Muscle layer of duodenum (tissue), 2 donors: Measurements from ENCODE around the gene IL10RA.
"Not testable (repeated sequence)": the region's sequence is repeated elsewhere in the genome, so short reads cannot be mapped to it uniquely, and the experiment has no call there.

ENCODE experiments used
- H3K27ac ChIP-seq: one replicate; pipeline ENCODE4 v1.7.0; 2013; ENCODE audit warnings: mild to moderate bottlenecking, low read length
- H3K27me3 ChIP-seq: one replicate; pipeline ENCODE4 v1.7.0; 2013; ENCODE audit warnings: low read depth, mild to moderate bottlenecking, control low read depth, low read length
- H3K36me3 ChIP-seq, 2 donors: one replicate each; pipeline ENCODE4 v1.7.0; 2013; ENCODE audit warnings: low read length in 2 of 2, control low read depth in 1 of 2, mild to moderate bottlenecking in 1 of 2; ENCODE audit not compliant: insufficient read depth in 2 of 2, control insufficient read depth in 1 of 2
- H3K4me1 ChIP-seq, 2 donors: one replicate each; pipeline ENCODE4 v1.7.0; 2013; ENCODE audit warnings: low read length in 2 of 2, mild to moderate bottlenecking in 2 of 2, control low read depth in 1 of 2, moderate library complexity in 1 of 2; ENCODE audit not compliant: insufficient read depth in 2 of 2, control insufficient read depth in 1 of 2
- H3K4me3 ChIP-seq, 2 donors: one replicate each; pipeline ENCODE4 v1.7.0; 2013; ENCODE audit warnings: low read length in 2 of 2, low read depth in 1 of 2, mild to moderate bottlenecking in 1 of 2
- H3K9me3 ChIP-seq, 2 donors: one replicate each; pipeline ENCODE4 v1.7.0; 2013; ENCODE audit warnings: low read length in 2 of 2, control low read depth in 1 of 2, mild to moderate bottlenecking in 1 of 2; ENCODE audit not compliant: control insufficient read depth in 1 of 2
- donor health status: healthy.

IL10RA gene

GRCh38 chr11:117985953-117986887, at the start of gene IL10RA:
Gene IL10RA (plus strand): TSS chr11:117986394. CDS start chr11:117986468, 74 bp downstream.
- Histone ChIP-seq H3K27me3 (no peaks in the 10 kb centered on the region), H3K9me3 (no peaks in the 10 kb centered on the region), H3K36me3 (peaks cover 0 to 3% of the 10 kb centered on the region in 2 donors), H3K4me3 (peak within 1 kb of the TSS; percentile 55 to 62), H3K4me1 (peaks cover 0 to 11% of the 10 kb centered on the region in 2 donors), H3K27ac (peak within 1 kb of the TSS; percentile 91)

- no peaks in the 10 kb centered on the region for H3K27me3 ChIP-seq
- no peaks in the 10 kb centered on the region for H3K9me3 ChIP-seq
- H3K4me1 ChIP-seq = peaks cover 0 to 7% of the 10 kb centered on the region in 2 donors
- H3K36me3 ChIP-seq = no peaks in the 10 kb centered on the region
- H3K27ac ChIP-seq = no peak overlapping the region
- H3K4me3 ChIP-seq = no peak overlapping the region
These were observed 49.2 kb upstream of the IL10RA start for GRCh38 chr11:117936973-117937372.

DNA sequence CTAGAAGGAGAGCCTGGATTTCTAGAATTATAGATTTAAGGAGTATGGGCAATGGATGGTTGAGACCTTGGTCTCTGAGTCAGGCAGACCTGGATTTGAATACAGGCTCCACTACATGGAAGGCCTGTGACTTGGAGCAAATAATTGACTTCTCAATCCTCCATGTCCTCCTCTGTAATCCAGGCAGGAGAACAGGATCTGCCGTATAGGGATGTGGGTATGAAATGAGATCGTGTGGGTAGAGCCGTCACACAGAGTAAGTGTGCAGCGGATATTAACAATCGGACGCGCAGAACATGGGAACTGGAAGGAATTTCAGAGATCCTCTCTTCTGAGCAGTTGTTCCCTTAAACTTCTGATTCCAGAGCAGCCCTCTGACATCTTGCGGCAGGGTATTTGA, 45.5 kb upstream of the IL10RA start:
- Histone ChIP-seq H3K9me3 (no peaks in the 10 kb centered on the region), H3K36me3 (no peaks in the 10 kb centered on the region), H3K27ac (no peak overlapping the region), H3K27me3 (no peaks in the 10 kb centered on the region), H3K4me3 (no peak overlapping the region), H3K4me1 (no peaks in the 10 kb centered on the region)

- Histone ChIP-seq H3K9me3 (no peaks in the 10 kb centered on the region), H3K4me1 (no peaks in the 10 kb centered on the region), H3K27me3 (no peaks in the 10 kb centered on the region), H3K36me3 (no peaks in the 10 kb centered on the region), H3K27ac (no peak overlapping the region), H3K4me3 (no peak overlapping the region)
These were observed 45.0 kb upstream of the IL10RA start for GRCh38 chr11:117941163-117941707.

GRCh38 chr11:117941976-117942654, 44.1 kb upstream of the IL10RA start:
- Histone ChIP-seq H3K27me3 (no peaks in the 10 kb centered on the region), H3K36me3 (no peaks in the 10 kb centered on the region), H3K4me1 (no peaks in the 10 kb centered on the region), H3K4me3 (no peak overlapping the region), H3K27ac (no peak overlapping the region), H3K9me3 (no peaks in the 10 kb centered on the region)

DNA sequence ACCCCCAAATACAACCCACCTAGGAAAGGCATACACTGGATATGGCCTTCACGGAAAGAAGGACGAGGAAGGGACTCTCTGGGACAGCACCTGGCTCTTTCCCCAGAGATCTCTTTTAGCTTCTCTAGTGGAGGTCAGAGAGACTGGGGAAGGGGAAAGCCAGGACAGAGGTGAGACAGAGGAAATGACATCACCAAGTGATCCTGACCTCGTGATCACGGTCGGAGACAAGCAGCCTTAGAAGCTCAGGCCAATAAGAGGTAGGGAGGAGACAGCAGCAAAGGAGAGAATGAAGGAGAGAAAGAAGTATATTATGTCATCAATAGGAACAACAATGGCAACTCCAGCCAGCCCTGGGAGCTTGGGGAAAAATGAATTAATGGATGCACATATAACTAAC, 41.6 kb upstream of the IL10RA start:
- H3K36me3 ChIP-seq = no peaks in the 10 kb centered on the region
- H3K4me3 ChIP-seq = no peak overlapping the region
- no peaks in the 10 kb centered on the region for H3K9me3 ChIP-seq
- H3K27me3 ChIP-seq = no peaks in the 10 kb centered on the region
- no peak overlapping the region for H3K27ac ChIP-seq
- no peaks in the 10 kb centered on the region for H3K4me1 ChIP-seq

DNA sequence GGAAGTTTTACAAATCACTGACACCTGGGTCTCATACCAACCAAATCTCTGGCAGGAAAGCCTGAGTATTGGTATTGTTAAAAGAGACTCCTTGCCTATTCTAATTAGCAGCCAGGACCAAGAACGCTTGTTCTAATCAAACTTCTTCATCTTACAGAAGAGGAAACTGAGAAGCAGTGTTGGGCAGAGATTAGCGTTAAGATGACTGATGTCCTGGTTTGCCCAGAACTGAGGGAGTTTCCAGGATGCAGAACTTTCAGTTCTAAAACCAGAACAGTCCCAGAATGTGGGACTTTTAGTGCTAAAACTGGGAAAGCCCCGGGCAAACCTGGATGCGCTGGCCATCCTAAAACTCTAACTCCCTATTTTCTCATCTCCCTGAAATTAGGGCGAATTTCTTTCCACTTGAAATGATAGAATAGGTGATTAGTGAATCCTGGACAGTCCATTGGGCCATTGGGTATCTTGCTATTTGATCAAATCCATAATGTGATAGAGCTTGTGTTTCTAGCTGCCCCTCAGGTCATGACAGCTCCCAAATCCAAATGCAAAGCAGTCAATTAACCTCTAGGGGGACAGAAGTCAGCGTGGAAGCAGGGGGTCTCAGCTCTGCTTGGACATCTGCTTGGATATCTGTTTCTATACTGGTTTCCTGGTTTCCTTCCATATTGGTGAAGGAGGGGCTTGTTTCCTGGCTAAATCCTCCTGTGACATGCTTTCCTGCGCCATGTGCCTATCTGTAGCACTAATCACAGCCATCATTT, 41.0 kb upstream of the IL10RA start:
- H3K27me3 ChIP-seq = no peaks in the 10 kb centered on the region
- H3K4me1 ChIP-seq = no peaks in the 10 kb centered on the region
- H3K4me3 ChIP-seq = no peak overlapping the region
- H3K27ac ChIP-seq = no peak overlapping the region
- H3K9me3 ChIP-seq = no peaks in the 10 kb centered on the region
- H3K36me3 ChIP-seq = no peaks in the 10 kb centered on the region

DNA sequence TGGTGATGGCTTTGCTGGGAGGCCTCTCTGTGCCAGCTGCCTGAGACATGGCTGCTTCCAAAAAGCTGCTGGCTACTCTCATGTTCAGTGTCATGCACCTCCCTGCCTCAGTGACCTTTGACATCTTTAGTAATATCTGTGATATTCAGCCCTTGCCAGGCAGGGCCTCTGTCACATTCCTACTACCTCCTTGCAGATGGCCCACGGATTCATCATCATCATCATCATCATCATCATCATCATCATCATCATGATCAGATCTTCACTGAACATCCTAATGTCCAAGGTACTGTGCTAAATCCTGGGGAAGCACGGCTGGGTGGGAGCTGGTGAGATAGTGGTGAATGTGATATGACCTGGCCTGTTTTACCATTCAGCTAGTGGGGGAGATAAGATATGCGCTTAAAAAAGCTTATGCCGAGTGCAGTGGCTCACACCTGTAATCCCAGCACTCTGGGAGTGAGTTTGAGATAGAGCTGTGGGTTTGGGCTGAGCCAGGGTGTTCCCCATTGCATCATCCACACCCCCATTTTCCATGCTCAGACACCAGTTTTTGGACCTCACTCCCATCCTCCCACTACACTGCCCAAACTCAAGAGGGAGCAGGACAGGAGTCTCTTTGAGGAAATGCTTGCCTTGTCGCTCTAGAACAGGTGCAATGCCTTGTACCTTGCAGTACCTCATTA, 39.9 kb upstream of the IL10RA start:
- Histone ChIP-seq H3K4me3 (no peak overlapping the region), H3K36me3 (no peaks in the 10 kb centered on the region), H3K27me3 (no peaks in the 10 kb centered on the region), H3K9me3 (no peaks in the 10 kb centered on the region), H3K27ac (no peak overlapping the region), H3K4me1 (no peaks in the 10 kb centered on the region)

GRCh38 chr11:117946842-117947526, 39.2 kb upstream of the IL10RA start:
- H3K27me3 ChIP-seq = no peaks in the 10 kb centered on the region
- no peak overlapping the region for H3K4me3 ChIP-seq
- H3K36me3 ChIP-seq = no peaks in the 10 kb centered on the region
- H3K4me1 ChIP-seq = no peaks in the 10 kb centered on the region
- H3K9me3 ChIP-seq = no peaks in the 10 kb centered on the region
- H3K27ac ChIP-seq = no peak overlapping the region

DNA sequence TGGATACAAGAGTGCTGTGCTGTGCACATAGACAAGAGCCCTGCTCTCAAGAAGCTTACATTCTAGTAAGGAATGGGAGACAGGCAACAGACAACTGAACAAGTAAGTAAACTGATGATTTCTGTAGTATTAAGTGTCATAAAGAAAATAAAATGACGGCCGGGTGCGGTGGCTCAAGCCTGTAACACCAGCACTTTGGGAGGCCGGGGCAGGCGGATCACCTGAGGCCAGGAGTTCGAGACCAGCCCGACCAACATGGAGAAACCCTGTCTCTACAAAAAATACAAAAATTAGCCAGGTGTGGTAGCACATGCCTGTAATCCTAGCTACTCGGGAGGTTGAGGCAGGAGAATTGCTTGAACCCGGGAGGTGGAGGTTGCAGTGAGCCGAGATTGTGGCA, 38.4 kb upstream of the IL10RA start:
- not testable (repeated sequence) for H3K27me3 ChIP-seq, H3K4me3 ChIP-seq, H3K36me3 ChIP-seq, H3K27ac ChIP-seq, H3K9me3 ChIP-seq, H3K4me1 ChIP-seq
